ENCODE results near the gene PRSS57. TPM values are rescaled to one million over a fixed set of nuclear protein-coding genes. Genes with fewer than 3 reads are reported as not detected.

The PRSS57 gene
- total and polyA plus RNA-seq, 2 of the 4 experiments (the other 2 are of a cell fraction), result not detected

DNA sequence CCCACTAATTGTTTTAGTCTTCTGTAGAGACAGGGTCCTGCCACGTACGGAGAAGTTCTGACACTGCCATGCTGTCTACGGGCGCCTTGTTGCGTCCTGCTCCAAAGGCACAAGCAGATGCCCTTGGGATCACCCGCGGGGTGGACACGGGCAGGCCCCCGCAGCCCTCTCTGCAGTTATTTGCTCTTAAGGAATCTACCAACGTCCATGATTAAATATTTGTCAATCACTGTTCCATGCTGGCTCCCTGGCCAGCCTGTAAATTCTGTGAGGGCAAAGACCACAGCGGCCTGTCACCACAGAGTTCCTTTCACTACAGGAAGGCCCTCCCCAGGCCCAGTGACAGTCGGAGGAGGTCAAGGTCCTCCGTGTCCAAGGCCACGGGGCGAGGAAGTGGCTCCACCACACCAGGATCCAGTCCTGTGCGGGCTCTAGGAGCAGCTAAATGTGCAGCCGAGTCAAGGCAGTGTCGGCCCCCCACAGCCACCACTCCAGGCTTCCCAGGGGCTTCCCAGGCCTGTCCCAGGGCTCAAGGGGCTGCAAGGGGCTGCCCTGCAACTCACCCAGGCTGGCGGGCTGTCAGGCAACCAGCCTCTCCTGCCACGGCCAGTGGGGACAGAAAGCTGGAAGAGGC lies 34.3 kb downstream of the PRSS57 start:
- H2BK5ac ChIP-seq (ENCODE audit: low read depth, low read length, poor library complexity, severe bottlenecking), result no peak overlapping the region
- no peak for TF ChIP-seq RCOR1 (IDR thresholded peaks at IDR 0.05; ENCODE audit: insufficient replicate concordance, low read length)
- no peak for TF ChIP-seq RAD21 (IDR thresholded peaks at IDR 0.05; ENCODE audit: low read length)
- TF ChIP-seq, protein P1, sequence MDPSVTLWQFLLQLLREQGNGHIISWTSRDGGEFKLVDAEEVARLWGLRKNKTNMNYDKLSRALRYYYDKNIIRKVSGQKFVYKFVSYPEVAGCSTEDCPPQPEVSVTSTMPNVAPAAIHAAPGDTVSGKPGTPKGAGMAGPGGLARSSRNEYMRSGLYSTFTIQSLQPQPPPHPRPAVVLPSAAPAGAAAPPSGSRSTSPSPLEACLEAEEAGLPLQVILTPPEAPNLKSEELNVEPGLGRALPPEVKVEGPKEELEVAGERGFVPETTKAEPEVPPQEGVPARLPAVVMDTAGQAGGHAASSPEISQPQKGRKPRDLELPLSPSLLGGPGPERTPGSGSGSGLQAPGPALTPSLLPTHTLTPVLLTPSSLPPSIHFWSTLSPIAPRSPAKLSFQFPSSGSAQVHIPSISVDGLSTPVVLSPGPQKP (IDR thresholded peaks at IDR 0.05; ENCODE audit: borderline replicate concordance, low read depth, low read length), result no peak
- TF ChIP-seq RFX5 (IDR thresholded peaks at IDR 0.05; ENCODE audit: low read depth, low read length), result no peak
- TF ChIP-seq MAZ (IDR thresholded peaks at IDR 0.05; ENCODE audit: borderline replicate concordance, low read depth, low read length), result no peak
- TF ChIP-seq, protein P2, sequence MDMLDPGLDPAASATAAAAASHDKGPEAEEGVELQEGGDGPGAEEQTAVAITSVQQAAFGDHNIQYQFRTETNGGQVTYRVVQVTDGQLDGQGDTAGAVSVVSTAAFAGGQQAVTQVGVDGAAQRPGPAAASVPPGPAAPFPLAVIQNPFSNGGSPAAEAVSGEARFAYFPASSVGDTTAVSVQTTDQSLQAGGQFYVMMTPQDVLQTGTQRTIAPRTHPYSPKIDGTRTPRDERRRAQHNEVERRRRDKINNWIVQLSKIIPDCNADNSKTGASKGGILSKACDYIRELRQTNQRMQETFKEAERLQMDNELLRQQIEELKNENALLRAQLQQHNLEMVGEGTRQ (IDR thresholded peaks at IDR 0.05; ENCODE audit: low read depth, low read length), result no peak
- TF ChIP-seq POLR2A (IDR thresholded peaks at IDR 0.05; ENCODE audit: low read depth, low read length), result no peak
- ATAC-seq (ENCODE audit: low read depth), result no peak
- H2AFZ ChIP-seq (replicated peaks; ENCODE audit: low read length, poor library complexity), result no peak overlapping the region
- H3K23ac ChIP-seq (ENCODE audit: low read depth, low read length), result peak overlapping the region; percentile 90
- no peaks in the 10 kb centered on the region for H3K9me3 ChIP-seq (ENCODE audit: control insufficient read depth, insufficient read depth, low read length)
- peak overlapping the region; percentile 76 for H2AK9ac ChIP-seq (replicated peaks; ENCODE audit: low read depth, low read length, poor library complexity)
- no peak overlapping the region for H2BK20ac ChIP-seq (ENCODE audit: low read depth, low read length)
- ChIA-PET POLR2A (ENCODE audit: unreplicated experiment) (no interaction called here), CTCF (interaction anchor here (0.9 kb wide), 1 partner anchor 29 kb away, joined by 3 read pairs; no protein-coding TSS in a partner anchor)
- no peak overlapping the region for H2BK120ac ChIP-seq (ENCODE audit: low read depth, low read length)
- no peak overlapping the region for H3K4ac ChIP-seq (ENCODE audit: low read depth, low read length)
- H3K36me3 ChIP-seq (ENCODE audit: control insufficient read depth, insufficient read depth, low read length), result peaks cover 7% of the 10 kb centered on the region; the same call in 1 of the 2 replicates
- no peaks in the 10 kb centered on the region for H3K9me1 ChIP-seq (ENCODE audit: insufficient read depth, low read length)
- H2BK15ac ChIP-seq (ENCODE audit: low read depth, low read length), result no peak overlapping the region
- H3K4me2 ChIP-seq (ENCODE audit: low read depth, low read length), result peak overlapping the region; percentile 95
- dilution Hi-C loops (cut with HindIII; ENCODE audit: low sequenced_read_pairs, unreplicated experiment), result no loop called here
- no peak overlapping the region for H3K56ac ChIP-seq (ENCODE audit: extremely low read depth, insufficient read depth, low read length)
- no peak overlapping the region for H4K91ac ChIP-seq (ENCODE audit: insufficient read depth, low read depth, low read length)
- peaks cover 0 to 48% of the 10 kb centered on the region in 2 experiments; a peak in 2 of 4 replicates for H3K79me1 ChIP-seq (ENCODE audit: low read depth in 1 of 2, low read length in 2 of 2)
- in situ Hi-C loops (cut with MboI; ENCODE audit: low sequenced_read_pairs), result no loop called here
- H4K5ac ChIP-seq (ENCODE audit: low read depth, low read length), result no peak overlapping the region
- peaks cover 14% of the 10 kb centered on the region for H3K4me1 ChIP-seq (ENCODE audit: control insufficient read depth, insufficient read depth, low read length)
- 85% methylated on average over 5 of the region's 20 CpGs; no CpG with 5 or more reads in 1 of the 2 experiments for WGBS, 2 experiments (ENCODE audit: extremely low coverage in 2 of 2, insufficient read length in 1 of 2)
- H2AK5ac ChIP-seq (ENCODE audit: low read depth, low read length), result peak overlapping the region; percentile 2; the same call in 1 of the 2 replicates
- H3K9ac ChIP-seq (ENCODE audit: low read depth, low read length), result peak overlapping the region; percentile 91
- H3K18ac ChIP-seq (ENCODE audit: low read depth, low read length), result no peak overlapping the region
- H3K27me3 ChIP-seq (ENCODE audit: control insufficient read depth, insufficient read depth, low read length), result no peaks in the 10 kb centered on the region
- intact Hi-C loops (cut with micrococcal nuclease), result loop anchor here (5.0 to 10.0 kb wide), 2 partner anchors 204 to 251 kb away; partner anchors contain the start of gene R3HDM4
- H4K20me1 ChIP-seq (ENCODE audit: insufficient read depth, low read length), result peaks cover 64% of the 10 kb centered on the region
- BruUV-seq (replicated peaks), result no TSS peak
- DNase-seq, result no peak
- H4K8ac ChIP-seq (ENCODE audit: low read depth in 2 of 2, low read length in 2 of 2), result no peak overlapping the region
- H3K27ac ChIP-seq (ENCODE audit: insufficient read depth, low read length), result peak overlapping the region; percentile 10; the same call in 1 of the 2 replicates
- no peak overlapping the region for H3K4me3 ChIP-seq (ENCODE audit: insufficient read depth, low read depth, low read length)
- no peak overlapping the region for H3K14ac ChIP-seq (replicated peaks; ENCODE audit: low read depth, low read length)

All from IMR-90 (cell line).